K562 (cell line): ENCODE results near the gene PEX7. TPM values are rescaled to one million over a fixed set of nuclear protein-coding genes. Genes with fewer than 3 reads are reported as not detected.

Experiments used
- ATAC-seq: fragments of 200-7000 bp; cut with Tn5 transposase; 3 replicates; pipeline ENCODE4 v1.9.1; 2020; ENCODE audit warnings: moderate library complexity
- BruUV-seq: library from RNA; stranded (reverse); fragments of 400-500 nt; replicated peaks from 2 replicates; lab custom pipeline; 2021; lab: Mats Ljungman, UMichigan
- CTCF ChIA-PET: fragments of 300-600 bp; formaldehyde crosslinking; extraction: SDS; loops from one replicate; lab custom pipeline; 2021; ENCODE audit warnings: low intra/inter-chr PET ratio; lab: Yijun Ruan, JAX
- POLR2A ChIA-PET: fragments of 300-600, 350-650 bp; sonication (Branson Sonifier 250); formaldehyde crosslinking; extraction: SDS; loops from one replicate; lab custom pipeline; 2021; ENCODE audit warnings: antibody characterized with exemption, inconsistent platforms; lab: Yijun Ruan, JAX
- DNase-seq, 4 experiments: peaks; one replicate each; pipeline versions ENCODE4 v3.0.0 to v3.0.0-alpha.2; 2011 to 2018; ENCODE audit warnings: low spot score in 3 of 4, mixed read lengths in 3 of 4; ENCODE audit errors: extremely low read depth in 1 of 4
- FAIRE-seq: peaks from 2 replicates; lab custom pipeline; 2011; peaks lifted over from hg19 to GRCh38; lab: Jason Lieb, UNC
- H2AFZ ChIP-seq: 2 replicates; pipeline ENCODE4 v1.6.0; 2011; ENCODE audit warnings: low read depth, low read length, control low read depth, inconsistent platforms
- H3K27ac ChIP-seq: fragments of 200-600 bp; 3 replicates; pipeline ENCODE4 v1.8.0; 2011; ENCODE audit warnings: low read depth, mild to moderate bottlenecking, control low read depth, inconsistent platforms, low read length, moderate library complexity, mixed read lengths; ENCODE audit errors: extremely low read depth
- H3K27me3 ChIP-seq, 2 experiments: fragments of 300-600 bp in 1 of 2; 2 replicates in 1 of 2; 3 replicates in 1 of 2; pipeline versions ENCODE4 v1.6.0 to v1.8.0; 2011; ENCODE audit warnings: inconsistent platforms in 2 of 2, low read length in 2 of 2, mild to moderate bottlenecking in 1 of 2, mixed read lengths in 1 of 2, moderate library complexity in 1 of 2; ENCODE audit not compliant: control insufficient read depth in 2 of 2, insufficient read depth in 2 of 2
- H3K36me3 ChIP-seq: fragments of 300-600 bp; 3 replicates; pipeline ENCODE4 v1.8.0; 2011; ENCODE audit warnings: mild to moderate bottlenecking, low read length, inconsistent platforms; ENCODE audit not compliant: control insufficient read depth, insufficient read depth
- H3K4me1 ChIP-seq, 2 experiments: fragments of 200-600 bp in 1 of 2; replicated peaks in 1 of 2; 2 replicates in 1 of 2; 3 replicates in 1 of 2; pipeline versions ENCODE4 v1.5.1 to v1.8.0; 2011; ENCODE audit warnings: inconsistent platforms in 2 of 2, low read length in 2 of 2, mild to moderate bottlenecking in 1 of 2, mixed read lengths in 1 of 2, moderate library complexity in 1 of 2; ENCODE audit not compliant: control insufficient read depth in 2 of 2, insufficient read depth in 2 of 2
- H3K4me2 ChIP-seq: 2 replicates; pipeline ENCODE4 v1.6.1; 2011; ENCODE audit warnings: low read length, control low read depth, inconsistent platforms, mixed read lengths; ENCODE audit not compliant: insufficient read depth
- H3K4me3 ChIP-seq: fragments of 200-600 bp; sonication (generic), shearing (Covaris generic); 2 replicates; pipeline ENCODE4 v1.5.1; 2016; ENCODE audit warnings: control low read depth, inconsistent platforms
- H3K79me2 ChIP-seq: fragments of 200-600 bp; 3 replicates; pipeline ENCODE4 v1.8.0; 2011; ENCODE audit warnings: low read length, inconsistent platforms; ENCODE audit not compliant: control insufficient read depth, insufficient read depth
- H3K9ac ChIP-seq, 2 experiments: 2 replicates each; pipeline versions ENCODE4 v1.6.0 to v1.6.1; 2011; ENCODE audit warnings: low read depth in 2 of 2, low read length in 2 of 2, control low read depth in 1 of 2, inconsistent platforms in 1 of 2, mild to moderate bottlenecking in 1 of 2, mixed read lengths in 1 of 2; ENCODE audit not compliant: insufficient read depth in 1 of 2
- H3K9me1 ChIP-seq: one replicate; pipeline ENCODE4 v1.6.0; 2011; ENCODE audit warnings: inconsistent platforms, mild to moderate bottlenecking, low read length, moderate library complexity; ENCODE audit not compliant: control insufficient read depth, insufficient read depth
- H3K9me3 ChIP-seq: replicated peaks from 2 replicates; pipeline ENCODE4 v1.5.1; 2011; ENCODE audit warnings: low read depth, low read length, inconsistent platforms; ENCODE audit not compliant: control insufficient read depth, insufficient read depth
- H4K20me1 ChIP-seq: replicated peaks from 2 replicates; pipeline ENCODE4 v1.6.1; 2011; ENCODE audit warnings: low read length, inconsistent platforms, mixed read lengths; ENCODE audit not compliant: control insufficient read depth, insufficient read depth
- BCLAF1 ChIP-seq, 2 experiments: fragments of 450-650 bp in 1 of 2; IDR thresholded peaks; 2 replicates each; pipeline ENCODE4 v1.6.1; 2011 to 2017; ENCODE audit warnings: low read depth in 2 of 2, antibody characterized with exemption in 1 of 2, borderline replicate concordance in 1 of 2, low read length in 1 of 2, mild to moderate bottlenecking in 1 of 2, mixed read lengths in 1 of 2; ENCODE audit not compliant: control insufficient read depth in 1 of 2
- BHLHE40 ChIP-seq: IDR thresholded peaks from 2 replicates; pipeline ENCODE4 v1.6.1; 2011; ENCODE audit warnings: low read length, improper control_type of control experiment
- CTCF ChIP-seq, 3 experiments: IDR thresholded peaks in 2 of 3; conservative IDR thresholded peaks in 1 of 3; 2 replicates each; pipeline ENCODE4 v1.5.1; 2011 to 2012; ENCODE audit warnings: low read length in 3 of 3, mild to moderate bottlenecking in 3 of 3, control low read depth in 2 of 3, improper control_type of control experiment in 1 of 3, inconsistent platforms in 1 of 3, low read depth in 1 of 3, mixed read lengths in 1 of 3, moderate library complexity in 1 of 3; ENCODE audit not compliant: insufficient read depth in 2 of 3
- MLX ChIP-seq, 2 experiments: fragments of 450-650 bp in 1 of 2; sonication (generic) in 1 of 2; formaldehyde crosslinking; conservative IDR thresholded peaks; 2 replicates each; pipeline versions ENCODE4 v1.4.0 to v1.8.1; 2020 to 2022; ENCODE audit warnings: mild to moderate bottlenecking in 1 of 2, missing genetic modification reagents in 1 of 2
- NFE2L1 ChIP-seq: fragments of 450-650 bp; IDR thresholded peaks from 2 replicates; pipeline ENCODE4 v1.6.1; 2016; ENCODE audit warnings: missing genetic modification characterization, low read depth, mild to moderate bottlenecking, missing compliant biosample characterization, moderate library complexity, borderline replicate concordance
- RAD21 ChIP-seq, 2 experiments: fragments of 250-450 bp in 1 of 2; fragments of 450-650 bp in 1 of 2; sonication (Bioruptor Pico) in 1 of 2; formaldehyde crosslinking in 1 of 2; IDR thresholded peaks in 1 of 2; conservative IDR thresholded peaks in 1 of 2; 2 replicates each; pipeline versions ENCODE4 v1.4.0 to v1.8.0; 2020 to 2022; ENCODE audit warnings: mild to moderate bottlenecking in 2 of 2, moderate library complexity in 1 of 2
- TARDBP ChIP-seq: fragments of 450-650 bp; IDR thresholded peaks from 2 replicates; pipeline ENCODE4 v1.6.1; 2016
- U2AF2 ChIP-seq: fragments of 200-400 bp; formaldehyde crosslinking; optimal IDR thresholded peaks from 2 replicates; pipeline ENCODE3; 2017; ENCODE audit warnings: low read depth, mild to moderate bottlenecking, low read length
- ZFP36 ChIP-seq: fragments of 150-350 bp; IDR thresholded peaks from 2 replicates; pipeline ENCODE4 v1.6.1; 2018; ENCODE audit warnings: low read length, low read depth; ENCODE audit not compliant: partially characterized antibody
- ZNF263 ChIP-seq: sonication (generic); formaldehyde crosslinking; IDR thresholded peaks from 2 replicates; pipeline ENCODE4 v1.8.0; 2022; ENCODE audit warnings: mild to moderate bottlenecking, missing genetic modification reagents, borderline replicate concordance
- WGBS: fragments of 100-300 bp; shearing (Covaris generic); methylation state at CpG from one replicate; pipeline ENCODE4 v1.1.6; 2016; ENCODE audit warnings: low coverage, mixed read lengths; ENCODE audit not compliant: insufficient coverage; ENCODE audit errors: missing lambda C conversion rate; 5-methylcytosine and 5-hydroxymethylcytosine counted together
- in situ Hi-C: fragments of 300-500 bp; cut with MboI; formaldehyde crosslinking; loops from 4 replicates; pipeline ENCODE4 v1.15.0; 2018; ENCODE audit warnings: inconsistent platforms, mixed read lengths
- intact Hi-C: fragments of 100-400 bp; cut with micrococcal nuclease; formaldehyde crosslinking; loops from 2 replicates; pipeline ENCODE4 v1.14.2; 2022
- polyA plus RNA-seq, 8 experiments: library from polyadenylated mRNA; depleted of rRNA in 4 of 8; stranded (reverse) in 5 of 8; unstranded in 3 of 8; fragments of >200 nt; fragmentation: Nextera tagmentation in 2 of 8; fragmentation: Illumina TruSeq in 1 of 8; extraction: Ambion mirVana in 2 of 8; extraction: Trizol in 1 of 8; gene quantifications; 2 replicates each; pipeline versions ENCODE4 v1.2.1 to v1.2.3, GENCODE V29; 2011 to 2014; ENCODE audit warnings: inconsistent platforms in 1 of 8, missing spikeins in 1 of 8
- total RNA-seq, 7 experiments: library from RNA; depleted of rRNA in 6 of 7; stranded (reverse); fragments of >200 nt in 6 of 7; fragmentation: Illumina TruSeq in 2 of 7; extraction: Trizol in 2 of 7; gene quantifications; 2 replicates each; pipeline versions ENCODE4 v1.2.1 to v1.2.3, GENCODE V29; 2011 to 2021; ENCODE audit warnings: low replicate concordance in 1 of 7

The PEX7 gene
- total and polyA plus RNA-seq, 9 of the 15 experiments (the other 6 are each of a cell fraction or from before 2014, with no cell fraction given): 1.6 to 12.9 (median 9.1) TPM

- no peaks in the 10 kb centered on the region for H3K9me1 ChIP-seq
- FAIRE-seq: no peak
- no peak for ATAC-seq
- BruUV-seq: no TSS peak
- no peaks in the 10 kb centered on the region for H3K27me3 ChIP-seq
- ChIA-PET POLR2A (interaction anchor here (0.5 kb wide), 1 partner anchor 395 kb away, joined by 3 read pairs; no protein-coding TSS in a partner anchor), CTCF (interaction anchor here (0.8 kb wide), 1 partner anchor 213 kb away, joined by 4 read pairs; no protein-coding TSS in a partner anchor)
- H3K4me2 ChIP-seq: no peak overlapping the region
- no peak for DNase-seq
- WGBS: 64% methylated on average over 4 of the region's 5 CpGs
- in situ Hi-C loops: no loop called here
- no peaks in the 10 kb centered on the region for H3K79me2 ChIP-seq
- no peaks in the 10 kb centered on the region for H3K4me1 ChIP-seq
- H3K27ac ChIP-seq: no peak overlapping the region
- no peak overlapping the region for H2AFZ ChIP-seq
- no peak for TF ChIP-seq MLX (CRISPR knock-in tag; conservative IDR thresholded peaks at IDR 0.05)
- TF ChIP-seq TARDBP: no peak
- TF ChIP-seq BHLHE40: no peak
- no peak for TF ChIP-seq ZFP36
- no peak for TF ChIP-seq U2AF2
- no peak for TF ChIP-seq BCLAF1 (IDR thresholded peaks at IDR 0.05; ENCODE audit: borderline replicate concordance in 1 of 2, control insufficient read depth in 1 of 2, low read depth in 2 of 2, low read length in 1 of 2)
- TF ChIP-seq ZNF263 (CRISPR knock-in tag): no peak
- TF ChIP-seq NFE2L1: no peak
- TF ChIP-seq CTCF (IDR thresholded peaks at IDR 0.05 in 2 of 3, conservative IDR thresholded peaks at IDR 0.05 in 1 of 3; ENCODE audit: insufficient read depth in 2 of 3, low read depth in 1 of 3, low read length in 3 of 3): peak in 1 of 3 experiments; percentile 18; a peak in 2 of 6 replicates
- peak in 1 of 2 experiments; percentile 27; a peak in 1 of 4 replicates for TF ChIP-seq RAD21 (CRISPR knock-in tag; conservative IDR thresholded peaks at IDR 0.05 in 1 of 2, IDR thresholded peaks at IDR 0.05 in 1 of 2)
- intact Hi-C loops: no loop called here
- H3K9me3 ChIP-seq: no peaks in the 10 kb centered on the region
- H3K4me3 ChIP-seq: no peak overlapping the region
- H3K36me3 ChIP-seq: no peaks in the 10 kb centered on the region
- H4K20me1 ChIP-seq: no peaks in the 10 kb centered on the region
- H3K9ac ChIP-seq: no peak overlapping the region
These were observed 41.4 kb downstream of the PEX7 start for GRCh38 chr6:136863752-136864151.
